CD4-positive, alpha-beta T cell (primary cell): Measurements from ENCODE around the gene TNS1. TPM values are rescaled to one million over a fixed set of nuclear protein-coding genes. Genes with fewer than 3 reads are reported as not detected.

Experiments
- ATAC-seq: fragments of 200-7000 bp; cut with Tn5 transposase; one replicate; pipeline ENCODE4 v1.10.0; 2022; ENCODE audit warnings: mild to moderate bottlenecking; ENCODE audit not compliant: poor library complexity
- CTCF ChIA-PET: fragments of 350-600 bp; sonication (Branson Sonifier 250); formaldehyde crosslinking; loops from one replicate; lab custom pipeline; 2021; ENCODE audit warnings: antibody characterized with exemption, inconsistent platforms; lab: Charles Lee
- POLR2A ChIA-PET: fragments of 350-600 bp; sonication (Branson Sonifier 250); formaldehyde crosslinking; loops from one replicate; lab custom pipeline; 2021; ENCODE audit warnings: antibody characterized with exemption, inconsistent platforms; lab: Charles Lee
- DNase-seq, 14 experiments: peaks; one replicate each; pipeline ENCODE4 v3.0.0-alpha.2; 2013 to 2020; ENCODE audit warnings: mixed read lengths in 2 of 14
- H3K27ac ChIP-seq, 2 donors: one replicate each; pipeline versions ENCODE4 v1.5.1 to v1.7.0; 2013; ENCODE audit warnings: low read length in 2 of 2, low read depth in 1 of 2, mild to moderate bottlenecking in 1 of 2
- H3K27me3 ChIP-seq, 2 experiments: 1 replicate in 1 of 2; 2 replicates in 1 of 2; pipeline versions ENCODE4 v1.6.1 to v1.7.0; 2013; ENCODE audit warnings: low read length in 2 of 2, control low read depth in 1 of 2, mild to moderate bottlenecking in 1 of 2, moderate library complexity in 1 of 2; ENCODE audit not compliant: insufficient read depth in 2 of 2, control insufficient read depth in 1 of 2
- H3K36me3 ChIP-seq: one replicate; pipeline ENCODE4 v1.6.1; 2013; ENCODE audit warnings: low read length, control low read depth; ENCODE audit not compliant: insufficient read depth
- H3K4me1 ChIP-seq: one replicate; pipeline ENCODE4 v1.6.1; 2013; ENCODE audit warnings: low read length, control low read depth; ENCODE audit not compliant: insufficient read depth
- H3K4me3 ChIP-seq: one replicate; pipeline ENCODE4 v1.5.1; 2013; ENCODE audit warnings: mild to moderate bottlenecking, low read length, moderate library complexity
- H3K9me3 ChIP-seq, 2 experiments: 1 replicate in 1 of 2; 2 replicates in 1 of 2; pipeline versions ENCODE4 v1.6.1 to v1.7.0; 2013; ENCODE audit warnings: low read length in 2 of 2, mild to moderate bottlenecking in 2 of 2, control low read depth in 1 of 2, moderate library complexity in 1 of 2; ENCODE audit not compliant: control insufficient read depth in 1 of 2, insufficient read depth in 1 of 2
- H3K27ac Mint-ChIP-seq: one replicate; pipeline ENCODE4 v1.8.0; 2020; ENCODE audit warnings: mixed read lengths
- H3K27me3 Mint-ChIP-seq: one replicate; pipeline ENCODE4 v1.8.0; 2021; ENCODE audit warnings: mixed read lengths
- H3K36me3 Mint-ChIP-seq: one replicate; pipeline ENCODE4 v1.8.0; 2021; ENCODE audit warnings: low read depth, mixed read lengths
- H3K4me1 Mint-ChIP-seq: one replicate; pipeline ENCODE4 v1.8.0; 2021; ENCODE audit warnings: low read depth, mixed read lengths
- H3K4me3 Mint-ChIP-seq: one replicate; pipeline ENCODE4 v1.8.0; 2020; ENCODE audit warnings: mild to moderate bottlenecking, mixed read lengths
- H3K9me3 Mint-ChIP-seq: one replicate; pipeline ENCODE4 v1.8.0; 2020; ENCODE audit warnings: mixed read lengths
- CTCF ChIP-seq: fragments of 200-600 bp; IDR thresholded peaks from one replicate; pipeline ENCODE4 v1.8.0; 2022; ENCODE audit warnings: antibody characterized with exemption, mild to moderate bottlenecking
- intact Hi-C, 2 experiments: fragments of 100-400 bp; cut with DNase I in 1 of 2; cut with micrococcal nuclease in 1 of 2; formaldehyde crosslinking; loops; one replicate each; pipeline versions ENCODE4 v1.15.1 to v1.9.0; 2023 to 2025; cut with DNase I, micrococcal nuclease
- total RNA-seq, 174 experiments: library from RNA in 2 of 174; stranded (reverse) in 2 of 174; gene quantifications; one replicate each; pipeline ENCODE4 v1.2.3 and lab custom pipeline; 2021 to 2026

The TNS1 gene
- total RNA-seq, 2 experiments from 2014 or later: 0.25 to 0.34 TPM

GRCh38 chr2:217756375-217757107 lies 246.3 kb downstream of the TNS1 start:
- no peak overlapping the region for H3K27ac ChIP-seq
- DNase-seq (peak; percentile 44 to 82 (median 59)), ATAC-seq (peak; percentile 85)
- Mint-ChIP-seq H3K27ac (no peak overlapping the region), H3K36me3 (peaks cover under 1% of the 10 kb centered on the region), H3K27me3 (peaks cover 10% of the 10 kb centered on the region), H3K4me1 (peaks cover 30% of the 10 kb centered on the region), H3K9me3 (peaks cover 1% of the 10 kb centered on the region), H3K4me3 (peak overlapping the region; percentile 36)
- H3K9me3 ChIP-seq: peaks cover 0 to 2% of the 10 kb centered on the region in 2 experiments
- intact Hi-C loops: loop anchor here (1.0 kb wide), 1 partner anchor 1074 kb away; no protein-coding TSS in a partner anchor
- POLR2A ChIA-PET: no interaction called here
- peaks cover 19% of the 10 kb centered on the region for H3K4me1 ChIP-seq
- H3K36me3 ChIP-seq: no peaks in the 10 kb centered on the region
- H3K4me3 ChIP-seq: peak overlapping the region; percentile 17
- CTCF ChIA-PET: interaction anchor here (0.7 kb wide), 2 partner anchors 23 to 33 kb away, joined by 3 to 4 read pairs; no protein-coding TSS in a partner anchor
- peak; percentile 93 for TF ChIP-seq CTCF
- peaks cover 0 to 7% of the 10 kb centered on the region in 2 experiments for H3K27me3 ChIP-seq

- H3K4me1 Mint-ChIP-seq: peaks cover 30% of the 10 kb centered on the region
- ChIA-PET POLR2A (no interaction called here), CTCF (interaction anchor here (0.7 kb wide), 1 partner anchor 34 kb away, joined by 4 read pairs; no protein-coding TSS in a partner anchor)
- H3K9me3 ChIP-seq: no peaks in the 10 kb centered on the region
- H3K27me3 Mint-ChIP-seq: peaks cover 10% of the 10 kb centered on the region
- H3K27ac ChIP-seq: no peak overlapping the region
- no peak overlapping the region for H3K27ac Mint-ChIP-seq
- TF ChIP-seq CTCF: no peak
- H3K36me3 Mint-ChIP-seq: no peaks in the 10 kb centered on the region
- no peak overlapping the region for H3K4me3 ChIP-seq
- no peaks in the 10 kb centered on the region for H3K9me3 Mint-ChIP-seq
- no peaks in the 10 kb centered on the region for H3K36me3 ChIP-seq
- intact Hi-C loops: no loop called here
- DNase-seq (no peak), ATAC-seq (no peak)
- peaks cover 0 to 7% of the 10 kb centered on the region in 2 experiments for H3K27me3 ChIP-seq
- peaks cover 19% of the 10 kb centered on the region for H3K4me1 ChIP-seq
- no peak overlapping the region for H3K4me3 Mint-ChIP-seq
Measured at GRCh38 chr2:217755027-217755745, 247.6 kb downstream of the TNS1 start.

- intact Hi-C loops: no loop called here
- POLR2A ChIA-PET: interaction anchor here (0.8 kb wide), 1 partner anchor 31 kb away, joined by 3 read pairs; no protein-coding TSS in a partner anchor
- Histone ChIP-seq H3K9me3 (no peaks in the 10 kb centered on the region), H3K4me1 (peaks cover 19% of the 10 kb centered on the region), H3K36me3 (no peaks in the 10 kb centered on the region), H3K4me3 (no peak overlapping the region), H3K27me3 (peaks cover 0 to 7% of the 10 kb centered on the region in 2 experiments), H3K27ac (no peak overlapping the region)
- ATAC-seq (no peak), DNase-seq (no peak)
- CTCF ChIA-PET: no interaction called here
- Mint-ChIP-seq H3K36me3 (no peaks in the 10 kb centered on the region), H3K4me3 (no peak overlapping the region), H3K27ac (no peak overlapping the region), H3K9me3 (no peaks in the 10 kb centered on the region), H3K27me3 (peaks cover 3% of the 10 kb centered on the region), H3K4me1 (peaks cover 30% of the 10 kb centered on the region)
- TF ChIP-seq CTCF: no peak
Measured at GRCh38 chr2:217753460-217754200, 249.2 kb downstream of the TNS1 start.
